Measurements from ENCODE around the gene KLK11. TPM values are rescaled to one million over a fixed set of nuclear protein-coding genes. Genes with fewer than 3 reads are reported as not detected.

The KLK11 gene
- polyA plus RNA-seq, 4 donors: 0.30 to 0.81 (median 0.30) TPM

DNA sequence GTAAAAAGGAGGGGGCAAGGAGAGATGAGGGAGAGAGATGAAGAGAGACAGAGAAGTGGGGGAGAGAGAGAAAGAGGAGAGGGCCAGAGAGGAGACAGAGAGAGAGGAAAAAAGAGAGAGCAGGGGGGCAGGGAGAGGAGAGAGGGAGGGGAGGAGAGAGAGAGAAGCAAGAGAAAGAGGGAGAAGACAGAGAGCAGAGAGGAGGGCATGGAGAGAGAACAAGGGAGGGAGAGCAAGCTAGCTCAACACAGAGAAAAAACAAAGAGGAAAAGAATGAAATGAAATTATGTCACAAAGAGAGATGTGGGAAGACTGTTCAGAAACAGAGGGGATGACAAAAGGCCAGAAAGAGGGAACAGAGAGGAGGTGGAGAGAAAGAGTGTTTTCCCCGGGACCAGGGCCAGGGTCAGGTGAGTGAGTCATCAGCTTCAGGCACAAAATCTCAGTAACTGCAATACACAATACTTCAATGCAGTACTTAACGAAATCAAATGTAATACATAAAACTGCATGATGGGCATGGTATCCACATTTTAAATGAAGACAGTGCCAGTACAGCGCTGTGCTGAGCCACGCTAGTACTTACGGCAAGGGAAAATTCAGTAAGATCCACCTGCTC lies 47.5 kb downstream of the KLK11 start:
- DNase-seq (ENCODE audit: low read depth in 4 of 4, low spot score in 2 of 4): no peak

- DNase-seq (ENCODE audit: low read depth in 4 of 4, low spot score in 2 of 4): no peak
Observed at GRCh38 chr19:50977626-50978025, 48.8 kb downstream of the KLK11 start.

- no peak for DNase-seq (ENCODE audit: low read depth in 4 of 4, low spot score in 2 of 4)
Observed at GRCh38 chr19:50975766-50976165, 50.6 kb downstream of the KLK11 start.

- DNase-seq (ENCODE audit: low read depth in 4 of 4, low spot score in 2 of 4): no peak
Observed at GRCh38 chr19:50974702-50975556, 51.5 kb downstream of the KLK11 start.

DNA sequence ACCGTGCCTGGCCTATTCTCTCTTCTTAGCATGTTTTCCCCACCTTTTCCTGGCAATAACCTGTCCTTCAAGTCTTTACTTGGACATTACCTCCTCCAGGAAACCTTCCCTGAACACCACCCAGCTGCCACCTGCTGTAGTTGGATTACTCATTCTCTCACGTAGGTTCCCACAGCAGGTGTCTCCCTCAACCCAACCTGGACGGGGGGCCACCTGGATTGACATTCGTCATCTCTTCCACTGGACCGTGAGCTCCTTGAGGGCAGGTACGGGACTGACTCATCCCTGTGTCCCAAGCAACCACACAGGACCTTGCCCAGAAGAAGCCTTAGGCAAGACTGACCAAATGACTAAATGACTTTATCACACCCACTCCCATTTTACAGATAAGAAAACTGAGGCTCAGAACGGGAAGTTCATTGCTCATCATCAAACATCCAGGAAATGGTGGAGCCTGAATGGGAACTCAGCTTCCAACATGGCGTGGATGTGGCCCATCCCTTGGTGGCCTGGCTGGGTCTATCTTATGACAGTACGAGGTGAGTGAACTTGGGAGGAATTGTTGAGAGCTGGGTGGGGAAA lies 53.5 kb downstream of the KLK11 start:
- DNase-seq (ENCODE audit: low read depth in 4 of 4, low spot score in 2 of 4): no peak

Other genes starting within 250 kb of the KLK11 start
- under 1 TPM in 3 of 4 donors, not detected in 1; 0.10 to 0.52 (median 0.25) TPM for gene ACP4, start 236.2 kb downstream of the KLK11 start, polyA plus RNA-seq (ENCODE audit: insufficient read length in 4 of 4)
- gene KLK1, start 202.8 kb downstream of the KLK11 start, polyA plus RNA-seq (ENCODE audit: insufficient read length in 4 of 4): 1 to 10 TPM; 1.6 to 2.2 (median 1.9) TPM
- gene KLK15, start 193.0 kb downstream of the KLK11 start, polyA plus RNA-seq (ENCODE audit: insufficient read length in 4 of 4): not detected
- gene KLK3, start 171.7 kb downstream of the KLK11 start, polyA plus RNA-seq (ENCODE audit: insufficient read length in 4 of 4): under 1 TPM; 0.32 to 0.85 (median 0.57) TPM
- gene KLK2, start 153.2 kb downstream of the KLK11 start, polyA plus RNA-seq (ENCODE audit: insufficient read length in 4 of 4): under 1 TPM in 2 of 4 donors, not detected in 2; 0.39 to 0.42 TPM
- not detected for gene KLK4, start 115.2 kb downstream of the KLK11 start, polyA plus RNA-seq (ENCODE audit: insufficient read length in 4 of 4)
- 1 to 10 TPM; 1.2 to 2.5 (median 1.5) TPM for gene KLK5, start 73.6 kb downstream of the KLK11 start, polyA plus RNA-seq (ENCODE audit: insufficient read length in 4 of 4)
- gene KLK6, start 57.0 kb downstream of the KLK11 start, polyA plus RNA-seq (ENCODE audit: insufficient read length in 4 of 4): 10 to 100 TPM; 30.9 to 45.1 (median 35.1) TPM
- 1 to 10 TPM; 4.3 to 9.0 (median 5.0) TPM for gene KLK7, start 42.7 kb downstream of the KLK11 start, polyA plus RNA-seq (ENCODE audit: insufficient read length in 4 of 4)
- gene KLK8, start 25.0 kb downstream of the KLK11 start, polyA plus RNA-seq (ENCODE audit: insufficient read length in 4 of 4): 1 to 10 TPM in 3 of 4 donors, under 1 TPM in 1; 0.90 to 4.2 (median 2.2) TPM
- under 1 TPM; 0.13 to 0.48 (median 0.19) TPM for gene KLK10, start 6.9 kb downstream of the KLK11 start, polyA plus RNA-seq (ENCODE audit: insufficient read length in 4 of 4)
- not detected for gene KLK12, start 8.4 kb upstream of the KLK11 start, polyA plus RNA-seq (ENCODE audit: insufficient read length in 4 of 4)
- gene KLK13, start 38.5 kb upstream of the KLK11 start, polyA plus RNA-seq (ENCODE audit: insufficient read length in 4 of 4): under 1 TPM; 0.22 to 0.66 (median 0.38) TPM
- gene KLK14, start 56.3 kb upstream of the KLK11 start, polyA plus RNA-seq (ENCODE audit: insufficient read length in 4 of 4): under 1 TPM in 2 of 4 donors, not detected in 2; 0.51 to 0.61 TPM
- gene CTU1, start 81.8 kb upstream of the KLK11 start, polyA plus RNA-seq (ENCODE audit: insufficient read length in 4 of 4): 1 to 10 TPM; 2.8 to 4.7 (median 3.8) TPM
- gene SIGLEC9, start 98.3 kb upstream of the KLK11 start, polyA plus RNA-seq (ENCODE audit: insufficient read length in 4 of 4): 1 to 10 TPM in 3 of 4 donors, under 1 TPM in 1; 0.95 to 2.1 (median 1.5) TPM
- gene SIGLEC7, start 115.7 kb upstream of the KLK11 start, polyA plus RNA-seq (ENCODE audit: insufficient read length in 4 of 4): 1 to 10 TPM in 1 of 4 donors, under 1 TPM in 3; 0.52 to 1.1 (median 0.70) TPM
- 1 to 10 TPM; 1.4 to 2.6 (median 1.6) TPM for gene CD33, start 198.5 kb upstream of the KLK11 start, polyA plus RNA-seq (ENCODE audit: insufficient read length in 4 of 4)
- not detected for gene SIGLECL1, start 224.5 kb upstream of the KLK11 start, polyA plus RNA-seq (ENCODE audit: insufficient read length in 4 of 4)

Data from left renal cortex interstitium (tissue), 4 donors.